PC-3 (cell line): Measurements from ENCODE around the gene TNNC2. TPM values are rescaled to one million over a fixed set of nuclear protein-coding genes. Genes with fewer than 3 reads are reported as not detected.

Source experiments
- ATAC-seq: fragments of 200-7000 bp; cut with Tn5 transposase; 2 replicates; pipeline ENCODE4 v1.9.1; 2020; ENCODE audit warnings: mild to moderate bottlenecking, moderate library complexity
- BruUV-seq: library from RNA; stranded (reverse); fragments of 400-500 nt; replicated peaks from 2 replicates; lab custom pipeline; 2021; lab: Mats Ljungman, UMichigan
- CTCF ChIA-PET: fragments of 300-600 bp; sonication (Branson Sonifier 250); formaldehyde crosslinking; loops from one replicate; lab custom pipeline; 2022; ENCODE audit warnings: antibody characterized with exemption; lab: Charles Lee
- POLR2A ChIA-PET: fragments of 300-600 bp; sonication (Branson Sonifier 250); formaldehyde crosslinking; loops from one replicate; lab custom pipeline; 2022; ENCODE audit warnings: antibody characterized with exemption; ENCODE audit not compliant: unreplicated experiment; lab: Charles Lee
- DNase-seq: peaks from one replicate; pipeline ENCODE4 v3.0.0-alpha.2; 2015
- H2AFZ ChIP-seq: fragments of 300-600 bp; sonication (generic); 2 replicates; pipeline ENCODE4 v1.6.0; 2016; ENCODE audit warnings: antibody characterized with exemption, low read length
- H3F3A ChIP-seq: fragments of 300-600 bp; sonication (generic); one replicate; pipeline ENCODE4 v1.6.0; 2017; ENCODE audit warnings: antibody characterized with exemption, low read length, control low read depth, mild to moderate bottlenecking; ENCODE audit not compliant: unreplicated experiment
- H3K27ac ChIP-seq: fragments of 300-600 bp; sonication (generic); 2 replicates; pipeline ENCODE4 v1.5.1; 2016; ENCODE audit warnings: mild to moderate bottlenecking, low read length
- H3K27me3 ChIP-seq: fragments of 300-600 bp; sonication (generic); 2 replicates; pipeline ENCODE4 v1.6.1; 2016; ENCODE audit warnings: low read length, mixed read lengths
- H3K36me3 ChIP-seq: fragments of 300-600 bp; sonication (generic); 2 replicates; pipeline ENCODE4 v1.6.1; 2016; ENCODE audit warnings: low read depth, mixed run types, low read length, mixed read lengths
- H3K4me1 ChIP-seq: fragments of 300-600 bp; sonication (generic); 2 replicates; pipeline ENCODE4 v1.5.1; 2016; ENCODE audit warnings: low read length; ENCODE audit not compliant: insufficient read depth
- H3K4me2 ChIP-seq: fragments of 300-600 bp; sonication (generic); 2 replicates; pipeline ENCODE4 v1.6.0; 2016; ENCODE audit warnings: low read length
- H3K4me3 ChIP-seq: fragments of 300-600 bp; sonication (generic); 2 replicates; pipeline ENCODE4 v1.5.1; 2016; ENCODE audit warnings: mild to moderate bottlenecking, low read length, mixed read lengths
- H3K79me2 ChIP-seq: fragments of 300-600 bp; sonication (generic); 2 replicates; pipeline ENCODE4 v1.6.1; 2017; ENCODE audit warnings: low read length, mixed read lengths
- H3K9ac ChIP-seq: fragments of 300-600 bp; sonication (generic); 2 replicates; pipeline ENCODE4 v1.6.0; 2016; ENCODE audit warnings: mild to moderate bottlenecking, low read length
- H3K9me2 ChIP-seq: fragments of 300-600 bp; sonication (generic); replicated peaks from 2 replicates; pipeline ENCODE4 v1.6.1; 2016; ENCODE audit warnings: mixed run types, low read length, mixed read lengths
- H3K9me3 ChIP-seq: fragments of 300-600 bp; sonication (generic); 2 replicates; pipeline ENCODE4 v1.6.1; 2016; ENCODE audit warnings: low read length, mixed read lengths
- H4K20me1 ChIP-seq: fragments of 300-600 bp; sonication (generic); 2 replicates; pipeline ENCODE4 v1.6.1; 2016; ENCODE audit warnings: low read length, mixed read lengths
- EZH2 ChIP-seq: fragments of 300-600 bp; sonication (generic); IDR thresholded peaks from one replicate; pipeline ENCODE4 v1.6.1; 2017; ENCODE audit warnings: antibody characterized with exemption, mild to moderate bottlenecking, low read length; ENCODE audit not compliant: unreplicated experiment
- EZH2phosphoT487 ChIP-seq: fragments of 300-600 bp; sonication (generic); IDR thresholded peaks from 2 replicates; pipeline ENCODE4 v1.6.1; 2018; ENCODE audit warnings: mild to moderate bottlenecking, antibody characterized with exemption, low read length, borderline replicate concordance
- intact Hi-C: fragments of 100-400 bp; cut with micrococcal nuclease; formaldehyde crosslinking; loops from 2 replicates; pipeline ENCODE4 v1.9.0; 2023
- total RNA-seq: library from RNA; depleted of rRNA; stranded (reverse); fragments of >200 nt; gene quantifications from 2 replicates; pipeline ENCODE4 v1.2.3, GENCODE V29; 2014
- TF ChIP-seq, protein P1 (sequence below): fragments of 300-600 bp; sonication (generic); conservative IDR thresholded peaks from 2 replicates; pipeline ENCODE4 v1.5.1; 2017; ENCODE audit warnings: antibody characterized with exemption, low read depth, mild to moderate bottlenecking, low read length

TNNC2 gene
- total RNA-seq, 1 experiment from 2014 or later = not detected

DNA sequence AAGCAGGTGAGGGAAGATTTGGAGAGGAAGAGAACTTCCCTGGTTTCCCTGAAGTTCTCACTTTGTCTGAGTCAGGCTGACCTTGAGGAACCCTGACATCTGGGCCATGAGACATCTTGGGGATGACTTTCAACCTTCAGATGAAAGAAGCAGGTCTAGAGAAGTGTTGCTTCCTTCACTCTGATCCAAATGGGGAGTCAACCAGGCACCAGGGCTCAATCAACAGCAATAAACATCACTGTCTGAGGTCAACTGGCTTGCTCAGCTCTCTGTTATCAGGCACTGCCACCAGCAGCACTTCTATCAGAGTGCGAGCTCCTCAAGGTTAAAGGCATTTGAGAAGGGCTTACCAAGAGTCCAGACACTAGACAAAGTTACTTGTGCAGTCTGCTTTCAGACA is 23.8 kb upstream of the TNNC2 start:
- 0 out of 2 replicates have a peak, but pooled peaks cover 8% of the 10 kb centered on the region for H3K36me3 ChIP-seq
- CTCF ChIA-PET = interaction anchor here (0.7 kb wide), 1 partner anchor 51 kb away, joined by 7 read pairs; no protein-coding TSS in a partner anchor
- H3K4me1 ChIP-seq = peaks cover 3% of the 10 kb centered on the region
- DNase-seq (no peak), ATAC-seq (no peak)
- no peak for TF ChIP-seq EZH2
- no peak for TF ChIP-seq EZH2phosphoT487
- TF ChIP-seq, protein P1, sequence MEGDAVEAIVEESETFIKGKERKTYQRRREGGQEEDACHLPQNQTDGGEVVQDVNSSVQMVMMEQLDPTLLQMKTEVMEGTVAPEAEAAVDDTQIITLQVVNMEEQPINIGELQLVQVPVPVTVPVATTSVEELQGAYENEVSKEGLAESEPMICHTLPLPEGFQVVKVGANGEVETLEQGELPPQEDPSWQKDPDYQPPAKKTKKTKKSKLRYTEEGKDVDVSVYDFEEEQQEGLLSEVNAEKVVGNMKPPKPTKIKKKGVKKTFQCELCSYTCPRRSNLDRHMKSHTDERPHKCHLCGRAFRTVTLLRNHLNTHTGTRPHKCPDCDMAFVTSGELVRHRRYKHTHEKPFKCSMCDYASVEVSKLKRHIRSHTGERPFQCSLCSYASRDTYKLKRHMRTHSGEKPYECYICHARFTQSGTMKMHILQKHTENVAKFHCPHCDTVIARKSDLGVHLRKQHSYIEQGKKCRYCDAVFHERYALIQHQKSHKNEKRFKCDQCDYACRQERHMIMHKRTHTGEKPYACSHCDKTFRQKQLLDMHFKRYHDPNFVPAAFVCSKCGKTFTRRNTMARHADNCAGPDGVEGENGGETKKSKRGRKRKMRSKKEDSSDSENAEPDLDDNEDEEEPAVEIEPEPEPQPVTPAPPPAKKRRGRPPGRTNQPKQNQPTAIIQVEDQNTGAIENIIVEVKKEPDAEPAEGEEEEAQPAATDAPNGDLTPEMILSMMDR = no peak
- H3K4me3 ChIP-seq = no peak overlapping the region
- H3K9me2 ChIP-seq = no peaks in the 10 kb centered on the region
- no TSS peak for BruUV-seq
- H3K79me2 ChIP-seq = peaks cover 9% of the 10 kb centered on the region
- no peak overlapping the region for H3K9ac ChIP-seq
- no peaks in the 10 kb centered on the region for H3K9me3 ChIP-seq
- POLR2A ChIA-PET = interaction anchor here (0.7 kb wide), 1 partner anchor 83 kb away, joined by 13 read pairs; no protein-coding TSS in a partner anchor
- no peaks in the 10 kb centered on the region for H4K20me1 ChIP-seq
- no peak overlapping the region for H2AFZ ChIP-seq
- intact Hi-C loops = no loop called here
- H3F3A ChIP-seq = no peaks in the 10 kb centered on the region
- no peak overlapping the region for H3K4me2 ChIP-seq
- no peak overlapping the region for H3K27ac ChIP-seq
- H3K27me3 ChIP-seq = no peaks in the 10 kb centered on the region

DNA sequence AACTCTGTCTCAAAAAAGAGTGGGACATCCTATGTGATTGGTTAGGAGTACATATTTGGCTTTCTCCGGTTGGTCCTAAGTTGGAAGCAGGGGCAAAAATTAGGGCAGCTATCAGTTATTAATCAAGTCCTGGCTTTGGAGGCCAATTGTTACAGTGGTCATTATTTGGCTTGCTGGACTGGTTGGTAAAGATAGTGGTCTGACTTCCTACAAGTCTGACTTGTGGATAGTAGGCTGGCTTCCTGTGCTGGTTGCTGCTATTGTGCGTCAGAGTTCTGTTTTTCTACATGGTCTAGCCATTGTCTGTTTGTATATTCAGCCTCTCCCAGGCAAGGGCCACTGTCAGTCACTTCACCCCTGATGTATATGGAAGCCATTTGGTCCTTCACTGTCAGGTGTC is 23.1 kb upstream of the TNNC2 start:
- POLR2A ChIA-PET = no interaction called here
- TF ChIP-seq EZH2phosphoT487 = no peak
- TF ChIP-seq EZH2 = no peak
- TF ChIP-seq, protein P1 = no peak
- Histone ChIP-seq H3K4me1 (no peaks in the 10 kb centered on the region), H3K4me3 (no peak overlapping the region), H3K9me3 (no peaks in the 10 kb centered on the region), H3K79me2 (peaks cover 5% of the 10 kb centered on the region; the same call in 1 of the 2 replicates), H2AFZ (no peak overlapping the region), H3K9ac (no peak overlapping the region), H3K27me3 (no peaks in the 10 kb centered on the region), H3K27ac (no peak overlapping the region), H4K20me1 (no peaks in the 10 kb centered on the region), H3K4me2 (no peak overlapping the region), H3K9me2 (no peaks in the 10 kb centered on the region), H3F3A (no peaks in the 10 kb centered on the region), H3K36me3 (0 out of 2 replicates have a peak, but pooled peaks cover 8% of the 10 kb centered on the region)
- CTCF ChIA-PET = no interaction called here
- ATAC-seq (no peak), DNase-seq (no peak)
- BruUV-seq = no TSS peak
- intact Hi-C loops = no loop called here

DNA sequence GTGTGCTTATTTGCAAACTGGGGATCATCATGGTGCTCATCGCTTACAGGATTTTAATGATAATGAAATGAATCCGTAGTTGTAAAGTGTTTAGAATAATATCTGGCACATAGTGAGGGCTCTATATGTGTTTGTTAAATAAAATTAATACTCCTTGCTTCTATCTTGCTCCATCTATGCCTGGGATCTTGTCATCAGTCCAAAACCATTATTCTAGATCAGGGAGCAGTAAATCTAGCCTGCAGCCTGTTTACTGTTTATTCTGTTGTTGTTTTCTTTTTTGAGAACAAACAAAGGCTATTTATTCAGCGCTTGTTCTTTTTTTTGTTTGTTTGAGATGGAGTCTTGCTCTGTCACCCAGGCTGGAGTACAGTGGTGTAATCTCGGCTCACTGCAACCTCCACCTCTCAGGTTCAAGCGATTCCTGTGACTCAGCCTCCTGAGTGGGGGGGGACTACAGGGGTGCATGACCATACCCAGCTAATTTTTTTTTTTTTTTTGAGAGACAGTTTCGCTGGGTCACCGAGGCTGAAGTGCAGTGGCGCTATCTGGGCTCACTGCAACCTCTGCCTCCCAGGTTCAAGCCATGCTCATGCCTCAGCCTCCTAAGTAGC is 22.0 kb upstream of the TNNC2 start:
- Histone ChIP-seq H3K4me1 (no peaks in the 10 kb centered on the region), H3F3A (no peaks in the 10 kb centered on the region), H4K20me1 (no peaks in the 10 kb centered on the region), H3K9me3 (no peaks in the 10 kb centered on the region), H3K9me2 (no peaks in the 10 kb centered on the region), H3K27me3 (no peaks in the 10 kb centered on the region), H3K4me3 (no peak overlapping the region), H3K36me3 (peaks cover 14% of the 10 kb centered on the region; the same call in 1 of the 2 replicates), H2AFZ (no peak overlapping the region), H3K79me2 (no peaks in the 10 kb centered on the region), H3K4me2 (no peak overlapping the region), H3K27ac (no peak overlapping the region), H3K9ac (no peak overlapping the region)
- ChIA-PET CTCF (no interaction called here), POLR2A (interaction anchor here (0.6 kb wide), 1 partner anchor 82 kb away, joined by 5 read pairs; no protein-coding TSS in a partner anchor)
- no peak for DNase-seq
- TF ChIP-seq EZH2phosphoT487 (no peak), EZH2 (no peak)
- TF ChIP-seq, protein P1 = no peak
- no TSS peak for BruUV-seq
- intact Hi-C loops = no loop called here
- ATAC-seq = no peak
